Hepatocyte (in vitro differentiated cells): Measurements from ENCODE around the gene PISD.

Experiments used
- CTCF ChIP-seq: fragments of 200-600 bp; sonication (generic); IDR thresholded peaks from 2 replicates; pipeline ENCODE4 v1.5.1; 2016; ENCODE audit warnings: antibody characterized with exemption, mild to moderate bottlenecking; ENCODE audit not compliant: poor library complexity
- EZH2 ChIP-seq: fragments of 200-600 bp; sonication (generic); IDR thresholded peaks from 2 replicates; pipeline ENCODE4 v1.6.1; 2016; ENCODE audit warnings: antibody characterized with exemption, mild to moderate bottlenecking, borderline replicate concordance
- EZH2phosphoT487 ChIP-seq: fragments of 200-600 bp; sonication (generic); IDR thresholded peaks from one replicate; pipeline ENCODE4 v1.6.1; 2018; ENCODE audit warnings: antibody characterized with exemption, mild to moderate bottlenecking, low read depth, moderate library complexity; ENCODE audit not compliant: unreplicated experiment, severe bottlenecking

DNA sequence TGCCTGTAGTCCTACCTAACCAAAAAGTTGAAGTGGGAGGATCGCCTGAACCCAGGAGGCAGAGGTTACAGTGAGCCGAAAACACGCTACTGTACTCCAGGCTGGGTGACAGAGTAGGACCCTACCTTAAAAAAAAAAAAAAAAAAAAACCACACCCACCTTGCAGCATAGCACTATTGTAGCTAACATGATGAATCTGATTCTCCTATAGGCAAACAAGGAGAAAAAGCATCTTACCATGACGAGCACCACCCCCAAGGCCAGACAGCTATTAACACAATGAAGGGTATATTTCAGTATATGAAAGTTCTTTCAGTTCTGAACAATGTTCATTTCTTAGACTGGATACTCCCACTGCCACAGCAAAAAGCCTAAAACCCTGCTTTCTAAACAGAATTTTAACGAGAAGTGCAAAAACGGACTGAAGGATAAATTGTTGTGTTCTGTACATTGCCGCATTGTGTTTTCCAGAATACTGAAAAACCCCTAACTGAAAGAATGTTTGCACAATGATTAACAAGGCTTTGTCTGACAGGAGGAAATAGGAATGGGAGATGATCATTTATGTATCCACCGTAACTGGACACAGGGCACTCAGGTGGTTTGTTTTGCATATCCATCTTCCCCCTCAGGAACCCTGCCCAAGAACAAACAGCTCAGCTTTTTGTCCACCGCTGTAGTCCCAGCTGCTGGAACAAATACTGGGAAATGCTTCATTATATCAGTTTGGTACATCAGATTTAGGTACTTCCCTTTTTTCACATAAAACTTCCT lies 8.9 kb downstream of the PISD start:
- TF ChIP-seq CTCF (no peak), EZH2phosphoT487 (no peak), EZH2 (no peak)
